Activated CD4-positive, alpha-beta T cell treated with anti-CD3 and anti-CD28 coated beads, Interleukin-2, amount 10 ng/mL, durations not matched to agents 24 days and 14 days (primary cell): ENCODE measurements around the gene PRELID2. TPM values are rescaled to one million over a fixed set of nuclear protein-coding genes. Genes with fewer than 3 reads are reported as not detected.
A peak's percentile ranks its signal among the peaks of the same experiment; 100 is the strongest.

ENCODE experiments used
- DNase-seq: peaks from one replicate; pipeline ENCODE4 v3.0.0; 2022
- H3K27ac Mint-ChIP-seq: one replicate; pipeline ENCODE4 v1.8.0; 2022; ENCODE audit warnings: mild to moderate bottlenecking, mixed read lengths
- H3K27me3 Mint-ChIP-seq: one replicate; pipeline ENCODE4 v1.8.0; 2022; ENCODE audit warnings: mixed read lengths
- H3K36me3 Mint-ChIP-seq: one replicate; pipeline ENCODE4 v1.8.0; 2022; ENCODE audit warnings: low read depth, mild to moderate bottlenecking, mixed read lengths
- H3K4me1 Mint-ChIP-seq: one replicate; pipeline ENCODE4 v1.8.0; 2021; ENCODE audit warnings: mixed read lengths
- H3K4me3 Mint-ChIP-seq: one replicate; pipeline ENCODE4 v1.8.0; 2022; ENCODE audit warnings: mild to moderate bottlenecking, moderate library complexity, mixed read lengths
- H3K9me3 Mint-ChIP-seq: one replicate; pipeline ENCODE4 v1.8.0; 2021; ENCODE audit warnings: mixed read lengths
- intact Hi-C: fragments of 100-400 bp; cut with micrococcal nuclease; formaldehyde crosslinking; loops from one replicate; pipeline ENCODE4 v1.15.1; 2023
- total RNA-seq: library from RNA; stranded (reverse); gene quantifications from 2 replicates; pipeline ENCODE4 v1.2.3, GENCODE V29; 2022

PRELID2 gene
- total RNA-seq, 1 donor from 2014 or later = 3.6 TPM

- Mint-ChIP-seq H3K27ac (no peak overlapping the region), H3K36me3 (no peaks in the 10 kb centered on the region), H3K9me3 (no peaks in the 10 kb centered on the region), H3K27me3 (no peaks in the 10 kb centered on the region), H3K4me1 (no peaks in the 10 kb centered on the region), H3K4me3 (no peak overlapping the region)
- intact Hi-C loops = no loop called here
- DNase-seq = no peak
Observed at GRCh38 chr5:145775411-145775810, 59.7 kb downstream of the PRELID2 start.

DNA sequence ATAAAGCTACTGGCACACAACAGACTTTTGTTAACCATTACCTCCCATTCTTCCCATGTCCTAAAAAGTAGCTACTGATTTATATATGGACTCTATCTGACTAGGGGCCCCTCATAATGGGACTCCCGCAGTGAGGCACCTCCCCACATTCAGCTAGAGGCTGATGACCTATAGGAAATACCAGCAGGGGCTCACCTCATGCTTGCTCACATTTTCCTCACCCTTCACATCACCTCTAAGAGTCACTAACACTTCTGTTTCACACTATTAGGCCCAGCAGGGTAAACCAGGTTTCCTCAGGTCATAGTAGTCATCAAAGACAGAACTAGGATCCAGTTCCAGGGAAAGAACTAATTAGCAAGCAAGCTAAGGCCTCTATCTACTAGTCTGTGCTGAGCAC lies 60.7 kb downstream of the PRELID2 start:
- Mint-ChIP-seq H3K9me3 (no peaks in the 10 kb centered on the region), H3K36me3 (no peaks in the 10 kb centered on the region), H3K27ac (no peak overlapping the region), H3K27me3 (no peaks in the 10 kb centered on the region), H3K4me3 (no peak overlapping the region), H3K4me1 (no peaks in the 10 kb centered on the region)
- intact Hi-C loops = no loop called here
- DNase-seq = no peak

DNA sequence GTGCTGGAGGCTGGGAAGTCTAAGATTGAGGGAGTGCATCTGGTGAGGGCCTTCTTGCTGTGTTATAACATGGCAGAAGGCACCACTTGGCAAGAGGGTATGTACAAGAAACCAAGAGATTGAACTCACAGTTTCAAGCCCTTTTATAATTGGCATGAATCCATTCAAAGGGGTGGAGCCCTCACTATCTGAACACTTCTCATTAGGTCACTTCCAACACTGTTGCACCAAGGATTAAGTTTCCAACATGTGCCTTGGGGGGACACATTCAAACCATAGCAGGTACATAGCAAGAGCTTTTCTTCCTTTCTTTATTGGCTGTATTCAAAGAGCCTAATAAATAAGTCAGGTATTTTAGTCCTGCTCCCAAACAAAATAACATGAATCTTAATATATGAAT lies 62.7 kb downstream of the PRELID2 start:
- no peak for DNase-seq
- no peaks in the 10 kb centered on the region for H3K9me3 Mint-ChIP-seq
- H3K36me3 Mint-ChIP-seq = no peaks in the 10 kb centered on the region
- H3K27me3 Mint-ChIP-seq = no peaks in the 10 kb centered on the region
- H3K4me3 Mint-ChIP-seq = no peak overlapping the region
- intact Hi-C loops = no loop called here
- no peaks in the 10 kb centered on the region for H3K4me1 Mint-ChIP-seq
- H3K27ac Mint-ChIP-seq = no peak overlapping the region

GRCh38 chr5:145768863-145769262 lies 66.3 kb downstream of the PRELID2 start:
- no peak for DNase-seq
- no peaks in the 10 kb centered on the region for H3K36me3 Mint-ChIP-seq
- no peaks in the 10 kb centered on the region for H3K27me3 Mint-ChIP-seq
- no peak overlapping the region for H3K4me3 Mint-ChIP-seq
- no peaks in the 10 kb centered on the region for H3K9me3 Mint-ChIP-seq
- no peak overlapping the region for H3K27ac Mint-ChIP-seq
- intact Hi-C loops = no loop called here
- H3K4me1 Mint-ChIP-seq = no peaks in the 10 kb centered on the region

DNA sequence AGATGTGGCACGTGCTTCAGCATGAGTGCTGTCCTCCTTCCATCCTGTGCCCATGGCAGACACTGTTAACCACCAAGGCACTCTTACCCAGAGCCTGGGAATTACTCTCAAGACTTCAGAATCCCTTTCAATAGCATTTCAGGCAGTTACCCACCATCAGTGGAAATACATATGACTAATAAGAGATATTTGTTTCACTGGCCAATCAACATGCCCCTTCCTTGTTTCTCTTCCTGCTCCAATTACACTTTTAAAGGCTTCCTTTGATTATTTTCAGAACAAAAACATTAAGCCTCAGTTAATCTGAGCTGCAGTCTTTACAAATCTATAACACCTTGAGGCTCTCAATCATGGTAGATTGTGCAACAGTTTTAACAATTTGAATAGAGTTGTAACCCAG lies 70.8 kb downstream of the PRELID2 start:
- intact Hi-C loops = no loop called here
- Mint-ChIP-seq H3K9me3 (no peaks in the 10 kb centered on the region), H3K27me3 (no peaks in the 10 kb centered on the region), H3K4me3 (no peak overlapping the region), H3K36me3 (no peaks in the 10 kb centered on the region), H3K27ac (no peak overlapping the region), H3K4me1 (peaks cover 2% of the 10 kb centered on the region)
- no peak for DNase-seq

GRCh38 chr5:145762833-145763232 lies 72.3 kb downstream of the PRELID2 start:
- DNase-seq = no peak
- intact Hi-C loops = no loop called here
- H3K4me3 Mint-ChIP-seq = no peak overlapping the region
- H3K36me3 Mint-ChIP-seq = no peaks in the 10 kb centered on the region
- no peak overlapping the region for H3K27ac Mint-ChIP-seq
- H3K27me3 Mint-ChIP-seq = no peaks in the 10 kb centered on the region
- H3K9me3 Mint-ChIP-seq = no peaks in the 10 kb centered on the region
- peaks cover 2% of the 10 kb centered on the region for H3K4me1 Mint-ChIP-seq

DNA sequence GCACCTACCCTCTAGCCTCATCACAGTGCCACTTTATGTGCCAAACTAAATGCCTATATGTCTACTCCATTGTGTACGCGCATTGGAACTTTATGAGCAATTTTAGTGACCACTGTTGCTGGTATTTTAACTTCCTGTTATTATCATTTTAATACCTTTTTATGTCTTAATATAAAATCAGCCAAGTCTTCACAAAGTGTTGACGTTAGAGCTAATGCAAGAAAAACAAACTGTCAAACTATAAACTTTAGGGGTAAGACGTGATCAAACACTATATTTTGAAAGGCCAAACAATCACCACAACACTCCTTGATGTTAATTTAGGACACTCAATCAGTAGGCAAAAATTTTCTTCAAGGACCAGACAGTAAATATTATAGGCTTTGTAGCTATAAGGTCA lies 73.9 kb downstream of the PRELID2 start:
- no peak overlapping the region for H3K4me3 Mint-ChIP-seq
- no peaks in the 10 kb centered on the region for H3K27me3 Mint-ChIP-seq
- intact Hi-C loops = no loop called here
- H3K4me1 Mint-ChIP-seq = peaks cover 2% of the 10 kb centered on the region
- H3K9me3 Mint-ChIP-seq = no peaks in the 10 kb centered on the region
- DNase-seq = no peak
- no peaks in the 10 kb centered on the region for H3K36me3 Mint-ChIP-seq
- no peak overlapping the region for H3K27ac Mint-ChIP-seq

- Mint-ChIP-seq H3K36me3 (no peaks in the 10 kb centered on the region), H3K4me3 (no peak overlapping the region), H3K27ac (no peak overlapping the region), H3K27me3 (no peaks in the 10 kb centered on the region), H3K4me1 (peaks cover 2% of the 10 kb centered on the region), H3K9me3 (no peaks in the 10 kb centered on the region)
- intact Hi-C loops = no loop called here
- no peak for DNase-seq
Observed at GRCh38 chr5:145760660-145761059, 74.5 kb downstream of the PRELID2 start.

DNA sequence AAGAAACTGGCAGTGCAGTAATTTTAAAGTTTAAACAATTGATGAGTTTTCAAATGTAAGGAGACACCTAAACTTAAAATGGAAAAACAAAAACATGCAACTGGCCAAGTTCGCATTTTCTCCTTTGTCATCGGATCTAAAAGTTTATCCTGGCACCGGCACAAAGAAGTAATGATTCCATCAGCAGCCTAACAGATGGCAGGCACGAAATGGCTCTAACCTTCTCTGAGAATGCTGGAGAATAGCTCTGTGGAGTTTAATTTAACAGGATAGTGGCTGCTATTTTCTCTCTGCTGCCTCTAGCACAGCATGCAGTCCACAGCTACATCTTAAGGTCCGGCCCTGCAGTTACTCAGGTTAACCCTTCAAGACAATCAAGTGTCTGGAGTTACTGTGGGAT lies 82.2 kb downstream of the PRELID2 start:
- Mint-ChIP-seq H3K9me3 (peaks cover 12% of the 10 kb centered on the region), H3K4me3 (no peak overlapping the region), H3K4me1 (peaks cover 8% of the 10 kb centered on the region), H3K27ac (no peak overlapping the region), H3K36me3 (no peaks in the 10 kb centered on the region), H3K27me3 (no peaks in the 10 kb centered on the region)
- intact Hi-C loops = no loop called here
- DNase-seq = no peak

DNA sequence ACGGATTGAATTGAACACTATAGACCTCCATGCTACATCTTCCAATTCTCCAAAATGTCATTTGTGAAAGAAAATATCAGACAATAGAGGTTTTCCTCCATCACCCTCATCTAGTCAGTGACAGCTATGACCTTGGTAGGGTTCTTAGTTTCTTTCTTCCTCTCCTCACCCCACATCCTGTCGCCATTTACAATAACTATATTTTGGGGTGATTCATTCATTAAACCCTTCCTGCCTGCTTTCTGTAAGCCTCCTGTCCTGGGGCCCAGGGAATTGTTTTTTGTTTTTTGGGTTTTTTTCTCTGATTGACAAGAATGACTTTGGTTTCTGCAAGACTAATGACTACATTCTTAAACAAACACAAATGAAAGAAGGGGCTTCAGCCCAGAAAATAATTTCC lies 82.6 kb downstream of the PRELID2 start:
- Mint-ChIP-seq H3K36me3 (no peaks in the 10 kb centered on the region), H3K27ac (no peak overlapping the region), H3K4me3 (no peak overlapping the region), H3K27me3 (no peaks in the 10 kb centered on the region), H3K4me1 (peaks cover 8% of the 10 kb centered on the region), H3K9me3 (peaks cover 12% of the 10 kb centered on the region)
- no peak for DNase-seq
- intact Hi-C loops = no loop called here

GRCh38 chr5:145750199-145750598 lies 84.9 kb downstream of the PRELID2 start:
- no peaks in the 10 kb centered on the region for H3K27me3 Mint-ChIP-seq
- intact Hi-C loops = no loop called here
- peaks cover 8% of the 10 kb centered on the region for H3K4me1 Mint-ChIP-seq
- H3K9me3 Mint-ChIP-seq = peaks cover 12% of the 10 kb centered on the region
- no peaks in the 10 kb centered on the region for H3K36me3 Mint-ChIP-seq
- no peak overlapping the region for H3K4me3 Mint-ChIP-seq
- H3K27ac Mint-ChIP-seq = no peak overlapping the region
- DNase-seq = no peak

- peak; percentile 73 for DNase-seq
- intact Hi-C loops = no loop called here
- Mint-ChIP-seq H3K4me3 (no peak overlapping the region), H3K4me1 (no peaks in the 10 kb centered on the region), H3K9me3 (peaks cover 3% of the 10 kb centered on the region), H3K27ac (no peak overlapping the region), H3K27me3 (no peaks in the 10 kb centered on the region), H3K36me3 (no peaks in the 10 kb centered on the region)
Observed at GRCh38 chr5:145743396-145744061, 91.6 kb downstream of the PRELID2 start.

GRCh38 chr5:145739843-145740242 lies 95.3 kb downstream of the PRELID2 start:
- intact Hi-C loops = loop anchor here (10.0 kb wide), 1 partner anchor 205 kb away; no protein-coding TSS in a partner anchor
- H3K27ac Mint-ChIP-seq = no peak overlapping the region
- H3K36me3 Mint-ChIP-seq = no peaks in the 10 kb centered on the region
- H3K9me3 Mint-ChIP-seq = no peaks in the 10 kb centered on the region
- no peaks in the 10 kb centered on the region for H3K4me1 Mint-ChIP-seq
- H3K27me3 Mint-ChIP-seq = no peaks in the 10 kb centered on the region
- no peak for DNase-seq
- no peak overlapping the region for H3K4me3 Mint-ChIP-seq

GRCh38 chr5:145738227-145738626 lies 96.9 kb downstream of the PRELID2 start:
- H3K36me3 Mint-ChIP-seq = no peaks in the 10 kb centered on the region

GRCh38 chr5:145737578-145737977 lies 97.6 kb downstream of the PRELID2 start:
- Mint-ChIP-seq H3K36me3 (no peaks in the 10 kb centered on the region), H3K9me3 (no peaks in the 10 kb centered on the region), H3K4me1 (no peaks in the 10 kb centered on the region), H3K27me3 (no peaks in the 10 kb centered on the region), H3K27ac (no peak overlapping the region), H3K4me3 (no peak overlapping the region)
- intact Hi-C loops = loop anchor here (10.0 kb wide), 1 partner anchor 207 kb away; no protein-coding TSS in a partner anchor
- no peak for DNase-seq

More at GRCh38 chr5:145738227-145738626, 96.9 kb downstream of the PRELID2 start:
- intact Hi-C loops = loop anchor here (10.0 kb wide), 1 partner anchor 207 kb away; no protein-coding TSS in a partner anchor
- Mint-ChIP-seq H3K9me3 (no peaks in the 10 kb centered on the region), H3K27me3 (no peaks in the 10 kb centered on the region), H3K4me3 (no peak overlapping the region), H3K27ac (no peak overlapping the region), H3K4me1 (no peaks in the 10 kb centered on the region)
- DNase-seq = no peak
